ENCODE data around the gene KLHL26.

Gene KLHL26

DNA sequence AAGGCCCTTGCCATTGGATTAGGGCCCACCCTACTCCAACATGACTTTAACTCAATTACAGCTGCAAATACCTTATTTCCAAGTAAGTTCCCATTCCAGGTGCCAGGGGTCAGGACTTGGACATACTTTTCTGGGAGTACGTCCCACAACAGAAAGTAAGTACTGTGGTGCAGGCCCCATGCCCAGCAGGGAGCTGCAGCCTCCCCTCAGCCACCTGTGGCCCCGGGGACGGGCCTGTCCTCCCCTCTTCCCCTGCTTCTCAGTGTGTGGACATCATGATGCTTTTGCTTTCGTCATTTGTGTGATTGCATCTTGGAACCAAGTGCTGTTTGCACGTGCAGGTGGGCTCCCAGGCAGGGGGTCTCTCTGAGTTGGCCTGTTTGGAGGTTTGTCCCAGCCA lies 78.6 kb downstream of the KLHL26 start:
- TF ChIP-seq HOXD13 (CRISPR knock-in tag; IDR thresholded peaks at IDR 0.05; ENCODE audit: borderline replicate concordance): no peak
- TF ChIP-seq ZBTB8A (tag by site-specific recombination; IDR thresholded peaks at IDR 0.05): no peak
- TF ChIP-seq ZNF366 (tag by site-specific recombination; conservative IDR thresholded peaks at IDR 0.05): no peak
- no peak for TF ChIP-seq ZNF132 (tag by site-specific recombination; IDR thresholded peaks at IDR 0.05; ENCODE audit: borderline replicate concordance)
- no peak for TF ChIP-seq ZNF404 (tag by site-specific recombination; IDR thresholded peaks at IDR 0.05)
- TF ChIP-seq ZNF350 (tag by site-specific recombination; IDR thresholded peaks at IDR 0.05): no peak
- TF ChIP-seq, protein P1, sequence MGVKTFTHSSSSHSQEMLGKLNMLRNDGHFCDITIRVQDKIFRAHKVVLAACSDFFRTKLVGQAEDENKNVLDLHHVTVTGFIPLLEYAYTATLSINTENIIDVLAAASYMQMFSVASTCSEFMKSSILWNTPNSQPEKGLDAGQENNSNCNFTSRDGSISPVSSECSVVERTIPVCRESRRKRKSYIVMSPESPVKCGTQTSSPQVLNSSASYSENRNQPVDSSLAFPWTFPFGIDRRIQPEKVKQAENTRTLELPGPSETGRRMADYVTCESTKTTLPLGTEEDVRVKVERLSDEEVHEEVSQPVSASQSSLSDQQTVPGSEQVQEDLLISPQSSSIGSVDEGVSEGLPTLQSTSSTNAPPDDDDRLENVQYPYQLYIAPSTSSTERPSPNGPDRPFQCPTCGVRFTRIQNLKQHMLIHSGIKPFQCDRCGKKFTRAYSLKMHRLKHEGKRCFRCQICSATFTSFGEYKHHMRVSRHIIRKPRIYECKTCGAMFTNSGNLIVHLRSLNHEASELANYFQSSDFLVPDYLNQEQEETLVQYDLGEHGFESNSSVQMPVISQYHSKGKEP (tag by site-specific recombination; IDR thresholded peaks at IDR 0.05): no peak
- no peak for TF ChIP-seq ZNF544 (tag by site-specific recombination; IDR thresholded peaks at IDR 0.05)
- no peak for TF ChIP-seq PATZ1 (tag by site-specific recombination; IDR thresholded peaks at IDR 0.05)
- no peak for TF ChIP-seq ZNF274 (IDR thresholded peaks at IDR 0.05; ENCODE audit: low read length)
- TF ChIP-seq ZNF274 (tag by site-specific recombination; IDR thresholded peaks at IDR 0.05; ENCODE audit: borderline replicate concordance): no peak
- TF ChIP-seq YY2 (tag by site-specific recombination; IDR thresholded peaks at IDR 0.05): no peak
- TF ChIP-seq, protein P2, sequence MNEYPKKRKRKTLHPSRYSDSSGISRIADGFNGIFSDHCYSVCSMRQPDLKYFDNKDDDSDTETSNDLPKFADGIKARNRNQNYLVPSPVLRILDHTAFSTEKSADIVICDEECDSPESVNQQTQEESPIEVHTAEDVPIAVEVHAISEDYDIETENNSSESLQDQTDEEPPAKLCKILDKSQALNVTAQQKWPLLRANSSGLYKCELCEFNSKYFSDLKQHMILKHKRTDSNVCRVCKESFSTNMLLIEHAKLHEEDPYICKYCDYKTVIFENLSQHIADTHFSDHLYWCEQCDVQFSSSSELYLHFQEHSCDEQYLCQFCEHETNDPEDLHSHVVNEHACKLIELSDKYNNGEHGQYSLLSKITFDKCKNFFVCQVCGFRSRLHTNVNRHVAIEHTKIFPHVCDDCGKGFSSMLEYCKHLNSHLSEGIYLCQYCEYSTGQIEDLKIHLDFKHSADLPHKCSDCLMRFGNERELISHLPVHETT (tag by site-specific recombination; IDR thresholded peaks at IDR 0.05): no peak
- no peak for TF ChIP-seq ZFP3 (tag by site-specific recombination; IDR thresholded peaks at IDR 0.05; ENCODE audit: low read depth)
- no peak for TF ChIP-seq ZNF521 (tag by site-specific recombination; IDR thresholded peaks at IDR 0.05)
- TF ChIP-seq, protein P3, sequence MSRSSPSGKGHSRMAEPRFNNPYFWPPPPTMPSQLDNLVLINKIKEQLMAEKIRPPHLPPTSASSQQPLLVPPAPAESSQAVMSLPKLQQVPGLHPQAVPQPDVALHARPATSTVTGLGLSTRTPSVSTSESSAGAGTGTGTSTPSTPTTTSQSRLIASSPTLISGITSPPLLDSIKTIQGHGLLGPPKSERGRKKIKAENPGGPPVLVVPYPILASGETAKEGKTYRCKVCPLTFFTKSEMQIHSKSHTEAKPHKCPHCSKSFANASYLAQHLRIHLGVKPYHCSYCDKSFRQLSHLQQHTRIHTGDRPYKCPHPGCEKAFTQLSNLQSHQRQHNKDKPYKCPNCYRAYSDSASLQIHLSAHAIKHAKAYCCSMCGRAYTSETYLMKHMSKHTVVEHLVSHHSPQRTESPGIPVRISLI (tag by site-specific recombination; IDR thresholded peaks at IDR 0.05): no peak
- TF ChIP-seq ZNF18 (tag by site-specific recombination; IDR thresholded peaks at IDR 0.05): no peak
- TF ChIP-seq GFI1B (tag by site-specific recombination; IDR thresholded peaks at IDR 0.05): no peak
- ChIA-PET POLR2A (no interaction called here), CTCF (interaction anchor here (0.7 kb wide), 1 partner anchor 14 kb away, joined by 3 read pairs; no protein-coding TSS in a partner anchor)
- H3K36me3 ChIP-seq (ENCODE audit: control insufficient read depth in 2 of 2, insufficient read depth in 1 of 2, low read length in 2 of 2): no peaks in the 10 kb centered on the region
- H3K27ac ChIP-seq (ENCODE audit: extremely low read depth, low read depth, low read length): no peak overlapping the region
- H3K4me1 ChIP-seq (ENCODE audit: control insufficient read depth, insufficient read depth, low read length): no peaks in the 10 kb centered on the region
- H3K4me3 ChIP-seq (ENCODE audit: low read depth, low read length): no peak overlapping the region
- no peaks in the 10 kb centered on the region for H3K9me3 ChIP-seq (ENCODE audit: control insufficient read depth, insufficient read depth, low read depth, low read length)

- Histone ChIP-seq H3K36me3 (ENCODE audit: control insufficient read depth in 2 of 2, insufficient read depth in 1 of 2, low read length in 2 of 2) (no peaks in the 10 kb centered on the region), H3K9me3 (ENCODE audit: control insufficient read depth, insufficient read depth, low read depth, low read length) (no peaks in the 10 kb centered on the region), H3K4me3 (ENCODE audit: low read depth, low read length) (no peak overlapping the region), H3K4me1 (ENCODE audit: control insufficient read depth, insufficient read depth, low read length) (no peaks in the 10 kb centered on the region), H3K27ac (ENCODE audit: extremely low read depth, low read depth, low read length) (no peak overlapping the region)
- CTCF ChIA-PET: interaction anchor here (0.5 kb wide), 1 partner anchor 626 kb away, joined by 3 read pairs; no protein-coding TSS in a partner anchor
- POLR2A ChIA-PET: no interaction called here
- no peak for TF ChIP-seq HIC1 (tag by site-specific recombination; IDR thresholded peaks at IDR 0.05)
- TF ChIP-seq, protein P4, sequence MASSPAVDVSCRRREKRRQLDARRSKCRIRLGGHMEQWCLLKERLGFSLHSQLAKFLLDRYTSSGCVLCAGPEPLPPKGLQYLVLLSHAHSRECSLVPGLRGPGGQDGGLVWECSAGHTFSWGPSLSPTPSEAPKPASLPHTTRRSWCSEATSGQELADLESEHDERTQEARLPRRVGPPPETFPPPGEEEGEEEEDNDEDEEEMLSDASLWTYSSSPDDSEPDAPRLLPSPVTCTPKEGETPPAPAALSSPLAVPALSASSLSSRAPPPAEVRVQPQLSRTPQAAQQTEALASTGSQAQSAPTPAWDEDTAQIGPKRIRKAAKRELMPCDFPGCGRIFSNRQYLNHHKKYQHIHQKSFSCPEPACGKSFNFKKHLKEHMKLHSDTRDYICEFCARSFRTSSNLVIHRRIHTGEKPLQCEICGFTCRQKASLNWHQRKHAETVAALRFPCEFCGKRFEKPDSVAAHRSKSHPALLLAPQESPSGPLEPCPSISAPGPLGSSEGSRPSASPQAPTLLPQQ (tag by site-specific recombination; IDR thresholded peaks at IDR 0.05): no peak
- TF ChIP-seq ZNF571 (tag by site-specific recombination; IDR thresholded peaks at IDR 0.05): no peak
- no peak for TF ChIP-seq ZNF37A (tag by site-specific recombination; IDR thresholded peaks at IDR 0.05)
- TF ChIP-seq WT1 (tag by site-specific recombination; IDR thresholded peaks at IDR 0.05): no peak
These were observed 80.0 kb downstream of the KLHL26 start for GRCh38 chr19:18716857-18717256.

All from HEK293 (cell line).